HepG2 (cell line): ENCODE results near the gene SLC12A3. TPM values are rescaled to one million over a fixed set of nuclear protein-coding genes. Genes with fewer than 3 reads are reported as not detected.

Experiments
- ESRRA ChIP-seq: sonication (generic); formaldehyde crosslinking; IDR thresholded peaks from 2 replicates; pipeline ENCODE4 v1.5.1; 2020; ENCODE audit warnings: mild to moderate bottlenecking, low read depth, missing genetic modification reagents
- HNF4G ChIP-seq, 2 experiments: sonication (generic) in 1 of 2; formaldehyde crosslinking in 1 of 2; IDR thresholded peaks; 2 replicates each; pipeline versions ENCODE4 v1.4.0 to v1.6.1; 2011 to 2020; ENCODE audit warnings: borderline replicate concordance in 2 of 2, low read depth in 2 of 2, mild to moderate bottlenecking in 2 of 2, low read length in 1 of 2, missing genetic modification reagents in 1 of 2, moderate library complexity in 1 of 2
- HNRNPK ChIP-seq: fragments of 200-400 bp; formaldehyde crosslinking; IDR thresholded peaks from 2 replicates; pipeline ENCODE4 v1.6.1; 2018; ENCODE audit warnings: low read length, low read depth, moderate library complexity, mild to moderate bottlenecking; ENCODE audit not compliant: poor library complexity, severe bottlenecking
- JUN ChIP-seq: sonication (generic); formaldehyde crosslinking; IDR thresholded peaks from 2 replicates; pipeline ENCODE4 v1.4.0; 2020; ENCODE audit warnings: mild to moderate bottlenecking, missing genetic modification reagents
- KLF15 ChIP-seq: sonication (generic); formaldehyde crosslinking; IDR thresholded peaks from 2 replicates; pipeline ENCODE4 v1.8.1; 2023; ENCODE audit warnings: borderline replicate concordance, mild to moderate bottlenecking, inconsistent platforms, missing genetic modification reagents, mixed read lengths
- POLR2AphosphoS2 ChIP-seq: IDR thresholded peaks from 2 replicates; pipeline ENCODE4 v1.6.1; 2011; ENCODE audit warnings: low read depth, low read length, improper control_type of control experiment
- RAD21 ChIP-seq: fragments of 450-650 bp; formaldehyde crosslinking; IDR thresholded peaks from 2 replicates; pipeline ENCODE4 v1.5.0; 2020; ENCODE audit warnings: mild to moderate bottlenecking
- SOX13 ChIP-seq, 3 experiments: fragments of 450-650 bp in 1 of 3; sonication (generic) in 1 of 3; formaldehyde crosslinking in 1 of 3; IDR thresholded peaks in 2 of 3; conservative IDR thresholded peaks in 1 of 3; 2 replicates each; pipeline versions ENCODE4 v1.5.0 to v1.6.1; 2016 to 2020; ENCODE audit warnings: antibody characterized with exemption in 1 of 3, mild to moderate bottlenecking in 1 of 3, missing compliant biosample characterization in 1 of 3, missing genetic modification reagents in 1 of 3, moderate library complexity in 1 of 3
- ZIK1 ChIP-seq: sonication (generic); formaldehyde crosslinking; IDR thresholded peaks from 2 replicates; pipeline ENCODE4 v1.5.0; 2020; ENCODE audit warnings: mild to moderate bottlenecking, low read depth, missing genetic modification reagents, borderline replicate concordance
- ZKSCAN5 ChIP-seq: sonication (generic); formaldehyde crosslinking; IDR thresholded peaks from 2 replicates; pipeline ENCODE4 v1.5.1; 2020; ENCODE audit warnings: mild to moderate bottlenecking, missing genetic modification reagents
- ZNF33B ChIP-seq: sonication (generic); formaldehyde crosslinking; IDR thresholded peaks from 2 replicates; pipeline ENCODE4 v1.5.1; 2020; ENCODE audit warnings: mild to moderate bottlenecking, missing genetic modification reagents
- ZNF629 ChIP-seq: sonication (generic); formaldehyde crosslinking; conservative IDR thresholded peaks from 2 replicates; pipeline ENCODE4 v1.5.0; 2020; ENCODE audit warnings: missing genetic modification reagents
- ZNF660 ChIP-seq: sonication (generic); formaldehyde crosslinking; IDR thresholded peaks from 2 replicates; pipeline ENCODE4 v1.5.1; 2020; ENCODE audit warnings: mild to moderate bottlenecking, low read depth, missing genetic modification reagents, borderline replicate concordance
- ZNF724P ChIP-seq: sonication (generic); formaldehyde crosslinking; IDR thresholded peaks from 2 replicates; pipeline ENCODE4 v1.8.0; 2022; ENCODE audit warnings: missing genetic modification reagents, borderline replicate concordance
- ZNF891 ChIP-seq: sonication (generic); formaldehyde crosslinking; IDR thresholded peaks from 2 replicates; pipeline ENCODE4 v1.5.0; 2020; ENCODE audit warnings: mild to moderate bottlenecking, missing genetic modification reagents
- polyA plus RNA-seq, 8 experiments: library from polyadenylated mRNA; depleted of rRNA in 3 of 8; stranded (reverse) in 7 of 8; unstranded in 1 of 8; fragments of >200 nt; fragmentation: Illumina TruSeq in 4 of 8; extraction: Trizol in 4 of 8; gene quantifications; 2 replicates each; pipeline versions ENCODE4 v1.2.1 to v1.2.3, GENCODE V29; 2011 to 2016; ENCODE audit warnings: low read depth in 4 of 8, missing spikeins in 1 of 8, mixed read lengths in 1 of 8; ENCODE audit not compliant: insufficient read depth in 1 of 8
- total RNA-seq, 5 experiments: library from RNA; depleted of rRNA; stranded (reverse); fragments of >200 nt; fragmentation: Illumina TruSeq; extraction: Trizol; gene quantifications; 2 replicates each; pipeline ENCODE4 v1.2.3, GENCODE V29; 2016; ENCODE audit warnings: low read depth in 1 of 5
- TF ChIP-seq, protein P1 (sequence below): sonication (generic); formaldehyde crosslinking; IDR thresholded peaks from 2 replicates; pipeline ENCODE4 v1.9.0; 2021; ENCODE audit warnings: missing genetic modification reagents, borderline replicate concordance
- TF ChIP-seq, protein P2 (sequence below): sonication (generic); formaldehyde crosslinking; IDR thresholded peaks from 2 replicates; pipeline ENCODE4 v1.8.1; 2023; ENCODE audit warnings: mild to moderate bottlenecking, inconsistent platforms, moderate library complexity, missing genetic modification reagents, borderline replicate concordance
- TF ChIP-seq, protein P3 (sequence below): sonication (generic); formaldehyde crosslinking; IDR thresholded peaks from 2 replicates; pipeline ENCODE4 v1.4.0; 2020; ENCODE audit warnings: missing genetic modification reagents; ENCODE audit errors: not compliant biosample characterization
- TF ChIP-seq, protein P4 (sequence below): sonication (generic); formaldehyde crosslinking; IDR thresholded peaks from 2 replicates; pipeline ENCODE4 v1.8.1; 2022; ENCODE audit warnings: mild to moderate bottlenecking, missing genetic modification reagents
- TF ChIP-seq, protein P5 (sequence below): sonication (generic); formaldehyde crosslinking; IDR thresholded peaks from 2 replicates; pipeline ENCODE4 v1.4.0; 2020; ENCODE audit warnings: mild to moderate bottlenecking, low read depth, missing genetic modification reagents
- TF ChIP-seq, protein P6 (sequence below): sonication (generic); formaldehyde crosslinking; IDR thresholded peaks from 2 replicates; pipeline ENCODE4 v1.4.0; 2020; ENCODE audit warnings: missing genetic modification reagents

Gene SLC12A3
- total and polyA plus RNA-seq, 2 of the 13 experiments (the other 11 are each of a cell fraction or from before 2014, with no cell fraction given), result 6.2 TPM; not detected in 1

DNA sequence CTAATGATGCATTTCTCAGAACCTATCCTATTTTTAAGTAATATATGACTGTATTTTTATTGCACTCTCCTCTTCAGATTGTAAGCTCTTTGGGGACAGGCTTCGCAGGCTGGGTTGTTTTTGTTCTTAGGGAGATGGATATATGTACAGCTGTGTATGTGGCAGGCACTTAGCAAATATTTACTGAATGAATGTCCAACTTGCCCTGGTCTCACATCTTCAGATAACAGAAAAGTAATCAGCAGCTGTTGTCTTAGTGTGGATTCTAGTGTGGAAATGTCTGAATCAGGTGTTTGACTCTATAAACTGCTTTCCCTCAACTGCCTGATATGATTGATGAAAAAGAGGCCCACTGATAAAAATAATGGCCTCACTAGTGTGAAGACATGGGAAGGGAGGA is 47.1 kb upstream of the SLC12A3 start (continued):
- TF ChIP-seq ZNF629 (CRISPR knock-in tag), result no peak
- no peak for TF ChIP-seq HNRNPK
- TF ChIP-seq, protein P1, sequence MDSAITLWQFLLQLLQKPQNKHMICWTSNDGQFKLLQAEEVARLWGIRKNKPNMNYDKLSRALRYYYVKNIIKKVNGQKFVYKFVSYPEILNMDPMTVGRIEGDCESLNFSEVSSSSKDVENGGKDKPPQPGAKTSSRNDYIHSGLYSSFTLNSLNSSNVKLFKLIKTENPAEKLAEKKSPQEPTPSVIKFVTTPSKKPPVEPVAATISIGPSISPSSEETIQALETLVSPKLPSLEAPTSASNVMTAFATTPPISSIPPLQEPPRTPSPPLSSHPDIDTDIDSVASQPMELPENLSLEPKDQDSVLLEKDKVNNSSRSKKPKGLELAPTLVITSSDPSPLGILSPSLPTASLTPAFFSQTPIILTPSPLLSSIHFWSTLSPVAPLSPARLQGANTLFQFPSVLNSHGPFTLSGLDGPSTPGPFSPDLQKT (CRISPR knock-in tag), result no peak
- no peak for TF ChIP-seq POLR2AphosphoS2
- no peak for TF ChIP-seq ZNF724P (CRISPR knock-in tag)
- TF ChIP-seq, protein P2, sequence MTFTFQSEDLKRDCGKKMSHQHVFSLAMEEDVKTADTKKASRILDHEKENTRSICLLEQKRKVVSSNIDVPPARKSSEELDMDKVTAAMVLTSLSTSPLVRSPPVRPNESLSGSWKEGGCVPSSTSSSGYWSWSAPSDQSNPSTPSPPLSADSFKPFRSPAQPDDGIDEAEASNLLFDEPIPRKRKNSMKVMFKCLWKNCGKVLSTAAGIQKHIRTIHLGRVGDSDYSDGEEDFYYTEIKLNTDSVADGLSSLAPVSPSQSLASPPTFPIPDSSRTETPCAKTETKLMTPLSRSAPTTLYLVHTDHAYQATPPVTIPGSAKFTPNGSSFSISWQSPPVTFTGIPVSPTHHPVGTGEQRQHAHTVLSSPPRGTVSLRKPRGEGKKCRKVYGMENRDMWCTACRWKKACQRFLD (CRISPR knock-in tag), result no peak
- TF ChIP-seq SOX13 (IDR thresholded peaks at IDR 0.05), result 0 out of 2 replicates have a peak, but pooled peaks have one; percentile 42
- TF ChIP-seq SOX13 (CRISPR knock-in tag; conservative IDR thresholded peaks at IDR 0.05 in 1 of 2, IDR thresholded peaks at IDR 0.05 in 1 of 2), result peak in 1 of 2 experiments; percentile 87; a peak in 2 of 4 replicates
- TF ChIP-seq RAD21 (CRISPR knock-in tag), result no peak
- TF ChIP-seq KLF15 (CRISPR knock-in tag), result no peak
- no peak for TF ChIP-seq ZNF660 (CRISPR knock-in tag)
- no peak for TF ChIP-seq ZNF33B (CRISPR knock-in tag)
- TF ChIP-seq, protein P3, sequence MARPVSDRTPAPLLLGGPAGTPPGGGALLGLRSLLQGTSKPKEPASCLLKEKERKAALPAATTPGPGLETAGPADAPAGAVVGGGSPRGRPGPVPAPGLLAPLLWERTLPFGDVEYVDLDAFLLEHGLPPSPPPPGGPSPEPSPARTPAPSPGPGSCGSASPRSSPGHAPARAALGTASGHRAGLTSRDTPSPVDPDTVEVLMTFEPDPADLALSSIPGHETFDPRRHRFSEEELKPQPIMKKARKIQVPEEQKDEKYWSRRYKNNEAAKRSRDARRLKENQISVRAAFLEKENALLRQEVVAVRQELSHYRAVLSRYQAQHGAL (CRISPR knock-in tag), result no peak
- TF ChIP-seq, protein P4, sequence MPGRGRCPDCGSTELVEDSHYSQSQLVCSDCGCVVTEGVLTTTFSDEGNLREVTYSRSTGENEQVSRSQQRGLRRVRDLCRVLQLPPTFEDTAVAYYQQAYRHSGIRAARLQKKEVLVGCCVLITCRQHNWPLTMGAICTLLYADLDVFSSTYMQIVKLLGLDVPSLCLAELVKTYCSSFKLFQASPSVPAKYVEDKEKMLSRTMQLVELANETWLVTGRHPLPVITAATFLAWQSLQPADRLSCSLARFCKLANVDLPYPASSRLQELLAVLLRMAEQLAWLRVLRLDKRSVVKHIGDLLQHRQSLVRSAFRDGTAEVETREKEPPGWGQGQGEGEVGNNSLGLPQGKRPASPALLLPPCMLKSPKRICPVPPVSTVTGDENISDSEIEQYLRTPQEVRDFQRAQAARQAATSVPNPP, result no peak
- TF ChIP-seq ZNF891 (CRISPR knock-in tag), result no peak
- TF ChIP-seq, protein P5, sequence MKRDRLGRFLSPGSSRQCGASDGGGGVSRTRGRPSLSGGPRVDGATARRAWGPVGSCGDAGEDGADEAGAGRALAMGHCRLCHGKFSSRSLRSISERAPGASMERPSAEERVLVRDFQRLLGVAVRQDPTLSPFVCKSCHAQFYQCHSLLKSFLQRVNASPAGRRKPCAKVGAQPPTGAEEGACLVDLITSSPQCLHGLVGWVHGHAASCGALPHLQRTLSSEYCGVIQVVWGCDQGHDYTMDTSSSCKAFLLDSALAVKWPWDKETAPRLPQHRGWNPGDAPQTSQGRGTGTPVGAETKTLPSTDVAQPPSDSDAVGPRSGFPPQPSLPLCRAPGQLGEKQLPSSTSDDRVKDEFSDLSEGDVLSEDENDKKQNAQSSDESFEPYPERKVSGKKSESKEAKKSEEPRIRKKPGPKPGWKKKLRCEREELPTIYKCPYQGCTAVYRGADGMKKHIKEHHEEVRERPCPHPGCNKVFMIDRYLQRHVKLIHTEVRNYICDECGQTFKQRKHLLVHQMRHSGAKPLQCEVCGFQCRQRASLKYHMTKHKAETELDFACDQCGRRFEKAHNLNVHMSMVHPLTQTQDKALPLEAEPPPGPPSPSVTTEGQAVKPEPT (CRISPR knock-in tag), result no peak
- no peak; the same call in 1 of the 2 replicates for TF ChIP-seq ESRRA (CRISPR knock-in tag)
- TF ChIP-seq ZKSCAN5, result no peak
- no peak for TF ChIP-seq ZIK1 (CRISPR knock-in tag)
- TF ChIP-seq HNF4G (IDR thresholded peaks at IDR 0.05; ENCODE audit: borderline replicate concordance, low read depth, low read length), result no peak
- 0 out of 2 replicates have a peak, but pooled peaks have one; percentile 33 for TF ChIP-seq HNF4G (CRISPR knock-in tag; IDR thresholded peaks at IDR 0.05; ENCODE audit: borderline replicate concordance, low read depth)
- TF ChIP-seq, protein P6, sequence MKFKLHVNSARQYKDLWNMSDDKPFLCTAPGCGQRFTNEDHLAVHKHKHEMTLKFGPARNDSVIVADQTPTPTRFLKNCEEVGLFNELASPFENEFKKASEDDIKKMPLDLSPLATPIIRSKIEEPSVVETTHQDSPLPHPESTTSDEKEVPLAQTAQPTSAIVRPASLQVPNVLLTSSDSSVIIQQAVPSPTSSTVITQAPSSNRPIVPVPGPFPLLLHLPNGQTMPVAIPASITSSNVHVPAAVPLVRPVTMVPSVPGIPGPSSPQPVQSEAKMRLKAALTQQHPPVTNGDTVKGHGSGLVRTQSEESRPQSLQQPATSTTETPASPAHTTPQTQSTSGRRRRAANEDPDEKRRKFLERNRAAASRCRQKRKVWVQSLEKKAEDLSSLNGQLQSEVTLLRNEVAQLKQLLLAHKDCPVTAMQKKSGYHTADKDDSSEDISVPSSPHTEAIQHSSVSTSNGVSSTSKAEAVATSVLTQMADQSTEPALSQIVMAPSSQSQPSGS (CRISPR knock-in tag), result no peak
- peak; percentile 21; the same call in 1 of the 2 replicates for TF ChIP-seq JUN (CRISPR knock-in tag)
